Psoas muscle (tissue), 8 donors: Measurements from ENCODE around the gene RUBCN. TPM values are rescaled to one million over a fixed set of nuclear protein-coding genes. Genes with fewer than 3 reads are reported as not detected.
A peak's percentile ranks its signal among the peaks of the same experiment; 100 is the strongest.

ENCODE experiments used
- ATAC-seq, 4 donors: fragments of 200-7000 bp; cut with Tn5 transposase; one replicate each; pipeline ENCODE4 v1.9.1; 2020; ENCODE audit warnings: moderate library complexity in 3 of 4, mild to moderate bottlenecking in 2 of 4
- DNase-seq, 2 donors: peaks; one replicate each; pipeline ENCODE4 v3.0.0-alpha.2; 2020
- H3K27ac ChIP-seq: fragments of 200-600 bp; one replicate; pipeline ENCODE4 v1.8.0; 2022
- H3K27me3 ChIP-seq, 3 donors: fragments of 200-600 bp in 1 of 3; one replicate each; pipeline versions ENCODE4 v1.6.1 to v1.8.0; 2013 to 2022; ENCODE audit warnings: low read length in 2 of 3, mild to moderate bottlenecking in 2 of 3, moderate library complexity in 1 of 3; ENCODE audit not compliant: insufficient read depth in 3 of 3
- H3K36me3 ChIP-seq, 2 donors: fragments of 200-600 bp in 1 of 2; one replicate each; pipeline versions ENCODE4 v1.6.1 to v1.8.0; 2013 to 2022; ENCODE audit warnings: low read depth in 1 of 2, mild to moderate bottlenecking in 1 of 2, moderate library complexity in 1 of 2; ENCODE audit not compliant: insufficient read depth in 1 of 2
- H3K4me1 ChIP-seq: fragments of 200-600 bp; one replicate; pipeline ENCODE4 v1.8.0; 2022
- H3K4me3 ChIP-seq: fragments of 200-600 bp; one replicate; pipeline ENCODE4 v1.8.0; 2022; ENCODE audit warnings: mild to moderate bottlenecking
- H3K9me3 ChIP-seq: fragments of 200-600 bp; one replicate; pipeline ENCODE4 v1.8.0; 2022
- WGBS, 3 donors: extraction: QIAGEN DNeasy Blood & Tissue Kit; methylation state at CpG; one replicate each; pipeline versions ENCODE4 v1.1.6 to v1.1.7; 2013; 5-methylcytosine and 5-hydroxymethylcytosine counted together
- intact Hi-C, 2 donors: fragments of 100-400 bp; cut with DNase I; formaldehyde crosslinking; loops; one replicate each; pipeline versions ENCODE4 v1.11.0 to v1.14.2; 2022
- polyA plus RNA-seq, 3 donors: library from polyadenylated mRNA; stranded (reverse); fragments of 200-250 nt; gene quantifications; one replicate each; pipeline ENCODE4 v1.2.3, GENCODE V29; 2013
- total RNA-seq, 4 donors: library from RNA; stranded (reverse); fragmentation: NEBNext Ultra II Directional in 2 of 4; extraction: Animal tissue kit (Norgen Biotek cat#: 25700) in 2 of 4; gene quantifications; one replicate each; pipeline versions ENCODE4 v1.2.1 to v1.2.4, GENCODE V29; 2021 to 2023
- TF ChIP-seq, protein P1 (sequence below): fragments of 200-600 bp; IDR thresholded peaks from one replicate; pipeline ENCODE4 v1.8.0; 2022; ENCODE audit warnings: antibody characterized with exemption
- donor health status: healthy with polysubstance abuse.
- donor health status: DM: no; HTN: no; CAD: no; lungs with moderate emphysema.
- donor health status: Bipolar disorder and iron deficiency.
- donor health status: healthy.
- donor health status: DM: yes; HTN: yes; CAD: no.
- donor health status: DM: no; HTN: no; CAD: no.
- donor health status: DM: no; HTN: no; CAD: no.
- donor health status: DM: yes; HTN: yes; CAD: no.

RUBCN gene
- total and polyA plus RNA-seq, 7 donors: 5.0 to 29.1 (median 21.9) TPM

- Histone ChIP-seq H3K9me3 (no peaks in the 10 kb centered on the region), H3K36me3 (peaks cover 3 to 79% of the 10 kb centered on the region in 2 donors), H3K4me3 (no peak overlapping the region), H3K27ac (no peak overlapping the region), H3K4me1 (peaks cover 11% of the 10 kb centered on the region), H3K27me3 (no peaks in the 10 kb centered on the region)
- TF ChIP-seq, protein P1, sequence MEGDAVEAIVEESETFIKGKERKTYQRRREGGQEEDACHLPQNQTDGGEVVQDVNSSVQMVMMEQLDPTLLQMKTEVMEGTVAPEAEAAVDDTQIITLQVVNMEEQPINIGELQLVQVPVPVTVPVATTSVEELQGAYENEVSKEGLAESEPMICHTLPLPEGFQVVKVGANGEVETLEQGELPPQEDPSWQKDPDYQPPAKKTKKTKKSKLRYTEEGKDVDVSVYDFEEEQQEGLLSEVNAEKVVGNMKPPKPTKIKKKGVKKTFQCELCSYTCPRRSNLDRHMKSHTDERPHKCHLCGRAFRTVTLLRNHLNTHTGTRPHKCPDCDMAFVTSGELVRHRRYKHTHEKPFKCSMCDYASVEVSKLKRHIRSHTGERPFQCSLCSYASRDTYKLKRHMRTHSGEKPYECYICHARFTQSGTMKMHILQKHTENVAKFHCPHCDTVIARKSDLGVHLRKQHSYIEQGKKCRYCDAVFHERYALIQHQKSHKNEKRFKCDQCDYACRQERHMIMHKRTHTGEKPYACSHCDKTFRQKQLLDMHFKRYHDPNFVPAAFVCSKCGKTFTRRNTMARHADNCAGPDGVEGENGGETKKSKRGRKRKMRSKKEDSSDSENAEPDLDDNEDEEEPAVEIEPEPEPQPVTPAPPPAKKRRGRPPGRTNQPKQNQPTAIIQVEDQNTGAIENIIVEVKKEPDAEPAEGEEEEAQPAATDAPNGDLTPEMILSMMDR: no peak
- DNase-seq (no peak), ATAC-seq (no peak)
- intact Hi-C loops: no loop called here
Observed at GRCh38 chr3:197761784-197762183, 25.1 kb upstream of the RUBCN start.

- 59 to 72% (median 60%) methylated on average over 4 of the region's 4 CpGs for WGBS, 3 donors
- TF ChIP-seq, protein P1: no peak
- ATAC-seq (peak in 2 of 4 donors; percentile 44 to 70), DNase-seq (no peak)
- peaks cover 0 to 59% of the 10 kb centered on the region in 2 donors for H3K36me3 ChIP-seq
- intact Hi-C loops: loop anchor here in 1 of 2 donors (2.0 kb wide), 1 partner anchor 32 kb away; the partner anchor contains the start of gene LRCH3
- no peaks in the 10 kb centered on the region for H3K27me3 ChIP-seq
- H3K4me1 ChIP-seq: peaks cover 28% of the 10 kb centered on the region
- peak overlapping the region; percentile 34 for H3K27ac ChIP-seq
- no peak overlapping the region for H3K4me3 ChIP-seq
- no peaks in the 10 kb centered on the region for H3K9me3 ChIP-seq
Observed at GRCh38 chr3:197758512-197758911, 21.8 kb upstream of the RUBCN start.

DNA sequence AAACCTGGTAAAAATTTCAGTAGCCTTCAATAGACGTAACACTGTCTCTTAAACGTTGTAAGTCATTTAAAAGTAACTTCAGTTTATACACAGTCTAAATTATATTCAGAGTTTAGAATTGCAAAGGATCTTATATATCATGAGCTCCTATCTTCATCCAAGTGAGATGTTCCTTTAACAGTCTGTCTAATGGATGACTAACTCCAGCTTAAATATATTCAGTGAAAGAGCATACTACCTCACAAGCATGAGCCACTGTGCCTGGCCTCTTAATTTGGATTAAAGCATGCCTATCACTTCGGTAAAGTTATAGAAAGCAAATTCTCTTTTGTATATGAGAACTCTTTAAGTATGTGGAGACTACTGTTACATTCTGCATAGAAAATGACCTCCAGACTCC lies 20.0 kb upstream of the RUBCN start:
- no peaks in the 10 kb centered on the region for H3K9me3 ChIP-seq
- H3K27me3 ChIP-seq: no peaks in the 10 kb centered on the region
- intact Hi-C loops: no loop called here
- TF ChIP-seq, protein P1: no peak
- H3K4me1 ChIP-seq: peaks cover 45% of the 10 kb centered on the region
- DNase-seq (no peak), ATAC-seq (peak in 3 of 4 donors; percentile 60 to 72 (median 61))
- peak overlapping the region; percentile 69 for H3K27ac ChIP-seq
- H3K36me3 ChIP-seq: peaks cover 0 to 41% of the 10 kb centered on the region in 2 donors
- WGBS, 3 donors: 73 to 86% (median 74%) methylated on average over 3 of the region's 3 CpGs
- no peak overlapping the region for H3K4me3 ChIP-seq

GRCh38 chr3:197753263-197753662 lies 16.6 kb upstream of the RUBCN start:
- peaks cover 0 to 21% of the 10 kb centered on the region in 2 donors for H3K36me3 ChIP-seq
- intact Hi-C loops: loop anchor here in 1 of 2 donors (5.0 kb wide), 1 partner anchor 39 kb away; the partner anchor contains the start of gene LRCH3
- ATAC-seq (no peak), DNase-seq (no peak)
- WGBS, 3 donors: 70 to 89% (median 76%) methylated on average over 3 of the region's 3 CpGs
- H3K4me3 ChIP-seq: peak overlapping the region; percentile 92
- no peaks in the 10 kb centered on the region for H3K27me3 ChIP-seq
- H3K4me1 ChIP-seq: peaks cover 43% of the 10 kb centered on the region
- no peaks in the 10 kb centered on the region for H3K9me3 ChIP-seq
- TF ChIP-seq, protein P1: peak; percentile 21
- peak overlapping the region; percentile 99 for H3K27ac ChIP-seq

DNA sequence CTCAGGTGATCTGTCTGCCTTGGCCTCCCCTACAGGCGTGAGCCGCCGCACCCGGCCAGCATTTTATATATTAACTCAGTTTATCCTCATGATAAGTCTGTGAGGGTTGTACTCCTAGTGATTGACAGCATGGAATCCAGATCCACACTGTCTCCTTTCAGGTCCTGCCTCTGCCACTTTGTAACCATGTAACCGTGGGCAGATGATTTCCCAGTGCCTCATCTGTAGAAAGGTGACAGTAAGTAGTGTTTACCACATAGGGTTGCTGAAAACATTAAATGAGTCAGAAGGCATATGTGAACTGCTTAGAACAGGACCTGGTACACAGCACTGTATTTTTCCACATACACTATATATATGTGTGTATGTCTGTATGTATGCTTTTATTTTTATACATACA lies 15.4 kb upstream of the RUBCN start:
- intact Hi-C loops: loop anchor here in 1 of 2 donors (5.0 kb wide), 1 partner anchor 40 kb away; the partner anchor contains the start of gene LRCH3
- 72 to 86% (median 73%) methylated on average over 5 of the region's 5 CpGs for WGBS, 3 donors
- Histone ChIP-seq H3K27ac (peak overlapping the region; percentile 99), H3K36me3 (peaks cover 0 to 9% of the 10 kb centered on the region in 2 donors), H3K4me1 (peaks cover 51% of the 10 kb centered on the region), H3K9me3 (no peaks in the 10 kb centered on the region), H3K27me3 (no peaks in the 10 kb centered on the region), H3K4me3 (peak overlapping the region; percentile 92)
- ATAC-seq: no peak
- no peak for DNase-seq
- TF ChIP-seq, protein P1: no peak
